Neural progenitor cell (in vitro differentiated cells): ENCODE results near the gene UBE2V1. TPM values are rescaled to one million over a fixed set of nuclear protein-coding genes. Genes with fewer than 3 reads are reported as not detected.
A peak's percentile ranks its signal among the peaks of the same experiment; 100 is the strongest.

Source experiments
- DNase-seq: peaks from one replicate; pipeline ENCODE4 v3.0.0-alpha.2; 2016; ENCODE audit warnings: low spot score
- H2AFZ ChIP-seq: fragments of 200-600 bp; sonication (generic); replicated peaks from 2 replicates; pipeline ENCODE4 v1.6.1; 2016; ENCODE audit warnings: antibody characterized with exemption
- H3F3A ChIP-seq: fragments of 200-600 bp; sonication (generic); 2 replicates; pipeline ENCODE4 v1.6.1; 2016; ENCODE audit warnings: antibody characterized with exemption, low read depth
- H3K27ac ChIP-seq: fragments of 200-600 bp; sonication (generic); 2 replicates; pipeline ENCODE4 v1.5.1; 2016; ENCODE audit warnings: mild to moderate bottlenecking
- H3K27me3 ChIP-seq: fragments of 200-600 bp; sonication (generic); 2 replicates; pipeline ENCODE4 v1.6.1; 2016; ENCODE audit warnings: mild to moderate bottlenecking, moderate library complexity
- H3K36me3 ChIP-seq: fragments of 200-600 bp; sonication (generic); 2 replicates; pipeline ENCODE4 v1.5.1; 2016
- H3K4me1 ChIP-seq: fragments of 200-600 bp; sonication (generic); 2 replicates; pipeline ENCODE4 v1.6.1; 2016; ENCODE audit warnings: mixed run types
- H3K4me2 ChIP-seq: fragments of 200-600 bp; sonication (generic); 2 replicates; pipeline ENCODE4 v1.6.1; 2016
- H3K4me3 ChIP-seq: fragments of 200-600 bp; sonication (generic); 2 replicates; pipeline ENCODE4 v1.5.1; 2016
- H3K79me2 ChIP-seq: fragments of 200-600 bp; sonication (generic); 2 replicates; pipeline ENCODE4 v1.6.1; 2016; ENCODE audit warnings: low read depth
- H3K9ac ChIP-seq: fragments of 200-600 bp; sonication (generic); 2 replicates; pipeline ENCODE4 v1.6.1; 2016
- H3K9me3 ChIP-seq: fragments of 200-600 bp; sonication (generic); 2 replicates; pipeline ENCODE4 v1.5.1; 2016; ENCODE audit warnings: low read depth
- H4K20me1 ChIP-seq: fragments of 200-600 bp; sonication (generic); 2 replicates; pipeline ENCODE4 v1.6.1; 2016; ENCODE audit warnings: low read depth
- H3K27ac Mint-ChIP-seq: 3 replicates; pipeline ENCODE4 v1.8.0; 2021; ENCODE audit warnings: mixed read lengths
- H3K27me3 Mint-ChIP-seq: 2 replicates; pipeline ENCODE4 v1.8.0; 2022; ENCODE audit warnings: low read depth, mild to moderate bottlenecking, inconsistent platforms, moderate library complexity, mixed read lengths; ENCODE audit not compliant: insufficient read depth
- H3K36me3 Mint-ChIP-seq: 3 replicates; pipeline ENCODE4 v1.8.0; 2021; ENCODE audit warnings: mixed read lengths
- H3K4me1 Mint-ChIP-seq: 3 replicates; pipeline ENCODE4 v1.8.0; 2021; ENCODE audit warnings: mixed read lengths
- H3K4me3 Mint-ChIP-seq: 3 replicates; pipeline ENCODE4 v1.8.0; 2021; ENCODE audit warnings: mild to moderate bottlenecking, moderate library complexity, mixed read lengths
- H3K9me3 Mint-ChIP-seq: 3 replicates; pipeline ENCODE4 v1.8.0; 2020; ENCODE audit warnings: mixed read lengths
- EZH2 ChIP-seq: fragments of 200-600 bp; sonication (generic); IDR thresholded peaks from 2 replicates; pipeline ENCODE4 v1.6.1; 2017; ENCODE audit warnings: antibody characterized with exemption, mild to moderate bottlenecking, moderate library complexity
- EZH2phosphoT487 ChIP-seq: fragments of 200-600 bp; sonication (generic); IDR thresholded peaks from 2 replicates; pipeline ENCODE4 v1.6.1; 2017; ENCODE audit warnings: antibody characterized with exemption
- total RNA-seq: library from RNA; depleted of rRNA; stranded (reverse); fragments of >200 nt; gene quantifications from 2 replicates; pipeline ENCODE4 v1.2.3, GENCODE V29; 2015; ENCODE audit warnings: low replicate concordance
- TF ChIP-seq, protein P1 (sequence below): fragments of 200-600 bp; sonication (generic); IDR thresholded peaks from 2 replicates; pipeline ENCODE4 v1.5.1; 2017; ENCODE audit warnings: antibody characterized with exemption, mild to moderate bottlenecking

UBE2V1 gene
- total RNA-seq, 1 donor from 2014 or later, result 143 TPM

GRCh38 chr20:50130356-50130723 lies 17.4 kb upstream of the UBE2V1 start:
- Histone ChIP-seq H3F3A (no peaks in the 10 kb centered on the region), H3K4me3 (no peak overlapping the region), H2AFZ (no peak overlapping the region), H4K20me1 (no peaks in the 10 kb centered on the region), H3K9ac (no peak overlapping the region), H3K36me3 (no peaks in the 10 kb centered on the region), H3K4me2 (no peak overlapping the region), H3K9me3 (no peaks in the 10 kb centered on the region), H3K4me1 (no peaks in the 10 kb centered on the region), H3K27me3 (no peaks in the 10 kb centered on the region), H3K27ac (no peak overlapping the region), H3K79me2 (no peaks in the 10 kb centered on the region)
- no peaks in the 10 kb centered on the region for H3K27me3 Mint-ChIP-seq
- no peak overlapping the region for H3K4me3 Mint-ChIP-seq
- peak overlapping the region; percentile 8 for H3K27ac Mint-ChIP-seq
- H3K9me3 Mint-ChIP-seq, result no peaks in the 10 kb centered on the region
- TF ChIP-seq EZH2 (no peak), EZH2phosphoT487 (no peak)
- TF ChIP-seq, protein P1, sequence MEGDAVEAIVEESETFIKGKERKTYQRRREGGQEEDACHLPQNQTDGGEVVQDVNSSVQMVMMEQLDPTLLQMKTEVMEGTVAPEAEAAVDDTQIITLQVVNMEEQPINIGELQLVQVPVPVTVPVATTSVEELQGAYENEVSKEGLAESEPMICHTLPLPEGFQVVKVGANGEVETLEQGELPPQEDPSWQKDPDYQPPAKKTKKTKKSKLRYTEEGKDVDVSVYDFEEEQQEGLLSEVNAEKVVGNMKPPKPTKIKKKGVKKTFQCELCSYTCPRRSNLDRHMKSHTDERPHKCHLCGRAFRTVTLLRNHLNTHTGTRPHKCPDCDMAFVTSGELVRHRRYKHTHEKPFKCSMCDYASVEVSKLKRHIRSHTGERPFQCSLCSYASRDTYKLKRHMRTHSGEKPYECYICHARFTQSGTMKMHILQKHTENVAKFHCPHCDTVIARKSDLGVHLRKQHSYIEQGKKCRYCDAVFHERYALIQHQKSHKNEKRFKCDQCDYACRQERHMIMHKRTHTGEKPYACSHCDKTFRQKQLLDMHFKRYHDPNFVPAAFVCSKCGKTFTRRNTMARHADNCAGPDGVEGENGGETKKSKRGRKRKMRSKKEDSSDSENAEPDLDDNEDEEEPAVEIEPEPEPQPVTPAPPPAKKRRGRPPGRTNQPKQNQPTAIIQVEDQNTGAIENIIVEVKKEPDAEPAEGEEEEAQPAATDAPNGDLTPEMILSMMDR, result no peak
- no peaks in the 10 kb centered on the region for H3K4me1 Mint-ChIP-seq
- H3K36me3 Mint-ChIP-seq, result peaks cover 23% of the 10 kb centered on the region
- no peak for DNase-seq

DNA sequence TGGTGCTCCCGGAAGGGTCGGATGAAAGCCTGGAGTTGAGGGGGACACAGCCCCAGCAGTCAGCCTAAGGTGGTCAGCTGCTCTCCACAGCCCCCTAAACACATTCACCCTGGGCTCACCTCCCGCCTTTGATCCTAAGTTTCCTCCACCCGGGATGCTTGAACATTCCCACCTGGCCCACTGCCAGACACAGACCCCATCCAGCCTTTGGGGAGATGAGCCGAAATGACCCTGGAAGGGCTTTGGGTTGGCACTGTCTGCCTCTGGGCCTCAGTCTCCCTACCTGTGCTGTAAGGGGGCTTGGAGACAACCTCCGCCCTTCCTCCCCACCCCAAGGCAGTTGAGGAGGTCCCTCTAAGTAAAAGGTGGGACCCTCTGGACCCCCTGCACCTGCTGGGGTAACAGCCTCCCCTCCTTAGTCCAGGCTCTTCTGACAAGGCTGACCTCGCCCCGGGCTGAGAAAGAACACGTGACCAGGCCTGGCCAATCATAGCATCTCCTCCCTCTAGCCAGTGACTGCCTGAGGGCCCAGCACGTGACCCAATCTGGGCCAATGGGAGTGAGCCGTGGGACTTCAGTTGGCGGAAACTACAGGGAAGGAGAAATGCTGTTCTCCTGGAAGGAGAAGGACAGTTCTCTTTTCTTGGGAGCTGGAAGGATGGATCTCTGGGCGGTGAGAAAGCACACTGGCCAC lies 16.9 kb upstream of the UBE2V1 start:
- Mint-ChIP-seq H3K27ac (peak overlapping the region; percentile 8), H3K4me1 (no peaks in the 10 kb centered on the region), H3K36me3 (peaks cover 24% of the 10 kb centered on the region), H3K4me3 (no peak overlapping the region), H3K9me3 (no peaks in the 10 kb centered on the region), H3K27me3 (no peaks in the 10 kb centered on the region)
- H3K9ac ChIP-seq, result no peak overlapping the region
- no peaks in the 10 kb centered on the region for H3K4me1 ChIP-seq
- no peak for TF ChIP-seq EZH2phosphoT487
- TF ChIP-seq, protein P1, result no peak
- no peak for TF ChIP-seq EZH2
- H3K27ac ChIP-seq, result no peak overlapping the region
- H3F3A ChIP-seq, result no peaks in the 10 kb centered on the region
- no peak for DNase-seq
- no peaks in the 10 kb centered on the region for H3K79me2 ChIP-seq
- no peaks in the 10 kb centered on the region for H3K27me3 ChIP-seq
- no peak overlapping the region for H3K4me3 ChIP-seq
- H3K4me2 ChIP-seq, result no peak overlapping the region
- no peak overlapping the region for H2AFZ ChIP-seq
- no peaks in the 10 kb centered on the region for H4K20me1 ChIP-seq
- H3K36me3 ChIP-seq, result no peaks in the 10 kb centered on the region
- H3K9me3 ChIP-seq, result no peaks in the 10 kb centered on the region

GRCh38 chr20:50128520-50128905 lies 15.6 kb upstream of the UBE2V1 start:
- no peak overlapping the region for H3K4me3 Mint-ChIP-seq
- Histone ChIP-seq H3K9me3 (no peaks in the 10 kb centered on the region), H3F3A (no peaks in the 10 kb centered on the region), H3K27me3 (no peaks in the 10 kb centered on the region), H3K79me2 (no peaks in the 10 kb centered on the region), H3K36me3 (no peaks in the 10 kb centered on the region), H3K4me1 (no peaks in the 10 kb centered on the region), H3K9ac (no peak overlapping the region), H3K27ac (no peak overlapping the region), H4K20me1 (no peaks in the 10 kb centered on the region), H3K4me3 (no peak overlapping the region), H2AFZ (no peak overlapping the region), H3K4me2 (no peak overlapping the region)
- no peak for DNase-seq
- no peak for TF ChIP-seq EZH2phosphoT487
- TF ChIP-seq EZH2, result no peak
- TF ChIP-seq, protein P1, result no peak
- no peaks in the 10 kb centered on the region for H3K9me3 Mint-ChIP-seq
- H3K27ac Mint-ChIP-seq, result no peak overlapping the region
- H3K36me3 Mint-ChIP-seq, result peaks cover 28% of the 10 kb centered on the region
- H3K27me3 Mint-ChIP-seq, result peaks cover 4% of the 10 kb centered on the region
- H3K4me1 Mint-ChIP-seq, result no peaks in the 10 kb centered on the region
